ENCODE results near the gene DICER1. TPM values are rescaled to one million over a fixed set of nuclear protein-coding genes. Genes with fewer than 3 reads are reported as not detected.
"Not testable (repeated sequence)": the region's sequence is repeated elsewhere in the genome, so short reads cannot be mapped to it uniquely, and the experiment has no call there.

DICER1 gene, protein sequence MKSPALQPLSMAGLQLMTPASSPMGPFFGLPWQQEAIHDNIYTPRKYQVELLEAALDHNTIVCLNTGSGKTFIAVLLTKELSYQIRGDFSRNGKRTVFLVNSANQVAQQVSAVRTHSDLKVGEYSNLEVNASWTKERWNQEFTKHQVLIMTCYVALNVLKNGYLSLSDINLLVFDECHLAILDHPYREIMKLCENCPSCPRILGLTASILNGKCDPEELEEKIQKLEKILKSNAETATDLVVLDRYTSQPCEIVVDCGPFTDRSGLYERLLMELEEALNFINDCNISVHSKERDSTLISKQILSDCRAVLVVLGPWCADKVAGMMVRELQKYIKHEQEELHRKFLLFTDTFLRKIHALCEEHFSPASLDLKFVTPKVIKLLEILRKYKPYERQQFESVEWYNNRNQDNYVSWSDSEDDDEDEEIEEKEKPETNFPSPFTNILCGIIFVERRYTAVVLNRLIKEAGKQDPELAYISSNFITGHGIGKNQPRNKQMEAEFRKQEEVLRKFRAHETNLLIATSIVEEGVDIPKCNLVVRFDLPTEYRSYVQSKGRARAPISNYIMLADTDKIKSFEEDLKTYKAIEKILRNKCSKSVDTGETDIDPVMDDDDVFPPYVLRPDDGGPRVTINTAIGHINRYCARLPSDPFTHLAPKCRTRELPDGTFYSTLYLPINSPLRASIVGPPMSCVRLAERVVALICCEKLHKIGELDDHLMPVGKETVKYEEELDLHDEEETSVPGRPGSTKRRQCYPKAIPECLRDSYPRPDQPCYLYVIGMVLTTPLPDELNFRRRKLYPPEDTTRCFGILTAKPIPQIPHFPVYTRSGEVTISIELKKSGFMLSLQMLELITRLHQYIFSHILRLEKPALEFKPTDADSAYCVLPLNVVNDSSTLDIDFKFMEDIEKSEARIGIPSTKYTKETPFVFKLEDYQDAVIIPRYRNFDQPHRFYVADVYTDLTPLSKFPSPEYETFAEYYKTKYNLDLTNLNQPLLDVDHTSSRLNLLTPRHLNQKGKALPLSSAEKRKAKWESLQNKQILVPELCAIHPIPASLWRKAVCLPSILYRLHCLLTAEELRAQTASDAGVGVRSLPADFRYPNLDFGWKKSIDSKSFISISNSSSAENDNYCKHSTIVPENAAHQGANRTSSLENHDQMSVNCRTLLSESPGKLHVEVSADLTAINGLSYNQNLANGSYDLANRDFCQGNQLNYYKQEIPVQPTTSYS (N-terminal part only)
- 39.5 TPM for polyA plus RNA-seq (2013)

DNA sequence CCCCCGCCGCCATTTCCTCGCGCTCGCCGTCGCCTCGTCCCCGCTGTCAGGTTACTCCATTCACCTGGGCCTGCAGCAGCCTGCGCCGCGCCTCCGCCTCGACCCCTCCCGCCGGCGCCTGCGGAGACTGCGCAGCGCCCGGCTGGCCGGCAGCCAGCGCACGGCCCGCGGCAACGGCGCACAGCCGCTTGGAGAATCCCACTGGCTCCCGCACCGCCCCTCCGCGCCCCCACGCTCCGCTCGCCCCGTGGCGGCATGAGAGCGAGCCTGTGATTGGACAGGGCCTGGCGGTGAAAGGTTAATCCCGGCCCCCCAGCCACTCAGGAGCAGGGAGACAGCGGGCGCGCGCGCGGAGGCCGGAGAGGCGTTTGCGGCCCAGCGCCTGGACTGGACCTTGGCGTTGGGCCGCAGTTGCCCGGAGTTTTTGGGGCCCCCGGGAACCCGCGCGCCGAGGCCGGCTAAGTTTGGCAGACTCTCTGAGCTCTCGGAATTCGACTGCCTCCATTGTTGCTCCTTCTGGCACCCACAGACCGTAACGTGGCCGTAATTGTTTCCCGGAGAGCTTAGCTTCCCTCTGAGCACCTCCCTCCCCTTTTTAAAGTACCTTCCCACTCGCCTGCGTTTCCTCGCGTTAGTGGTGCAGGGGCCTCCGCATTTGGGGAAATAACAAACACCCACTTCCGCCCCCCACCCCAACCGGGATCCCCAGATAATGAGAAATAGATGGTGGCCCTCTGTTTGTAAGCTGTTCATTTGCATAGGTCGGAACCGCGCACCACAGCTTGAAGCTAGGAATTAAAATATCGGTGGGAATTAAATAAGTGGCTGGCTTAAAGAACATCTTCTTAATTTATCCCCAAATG is at the start of gene DICER1:
Gene DICER1 (minus strand): TSS at position 203 of the 863 bp plus-strand sequence. CDS start 24,071 bp downstream, outside the sequence.
- DNase-seq = peak; percentile 89 to 94 (median 94)
- POLR2A ChIA-PET = interaction anchor here (1.0 kb wide), 2 partner anchors 13 to 28 kb away, joined by 3 read pairs; no protein-coding TSS in a partner anchor
- H3K36me3 ChIP-seq (ENCODE audit: control insufficient read depth in 4 of 4, insufficient read depth in 4 of 4, low read length in 3 of 4) = no peaks in the 10 kb centered on the region
- CTCF ChIA-PET = interaction anchor here (1.2 kb wide), 2 partner anchors 17 to 35 kb away, joined by 3 to 4 read pairs; no protein-coding TSS in a partner anchor
- under 1% methylated on average over 50 of the region's 77 CpGs for WGBS (ENCODE audit: insufficient coverage)
- H3K4me1 ChIP-seq (ENCODE audit: control extremely low read depth in 1 of 4, control insufficient read depth in 4 of 4, insufficient read depth in 4 of 4, low read length in 3 of 4) = peaks cover 8 to 44% (median 25%) of the 10 kb centered on the region in 4 experiments
- peak within 1 kb of the TSS; percentile 93 to 96 for H3K27ac ChIP-seq (ENCODE audit: insufficient read depth in 1 of 2, low read depth in 1 of 2, low read length in 2 of 2, poor library complexity in 1 of 2, severe bottlenecking in 2 of 2)
- H3K27me3 ChIP-seq (replicated peaks in 2 of 5; ENCODE audit: control insufficient read depth in 4 of 5, insufficient read depth in 5 of 5, low read length in 4 of 5) = no peaks in the 10 kb centered on the region
- peak within 1 kb of the TSS; percentile 47 to 90 (median 76) for H3K4me3 ChIP-seq (ENCODE audit: control insufficient read depth in 1 of 7, extremely low read depth in 1 of 7, insufficient read depth in 4 of 7, low read depth in 2 of 7, low read length in 6 of 7)
- H3K9me3 ChIP-seq (ENCODE audit: control extremely low read depth in 1 of 5, control insufficient read depth in 4 of 5, insufficient read depth in 2 of 5, low read depth in 1 of 5, low read length in 4 of 5) = no peaks in the 10 kb centered on the region

DNA sequence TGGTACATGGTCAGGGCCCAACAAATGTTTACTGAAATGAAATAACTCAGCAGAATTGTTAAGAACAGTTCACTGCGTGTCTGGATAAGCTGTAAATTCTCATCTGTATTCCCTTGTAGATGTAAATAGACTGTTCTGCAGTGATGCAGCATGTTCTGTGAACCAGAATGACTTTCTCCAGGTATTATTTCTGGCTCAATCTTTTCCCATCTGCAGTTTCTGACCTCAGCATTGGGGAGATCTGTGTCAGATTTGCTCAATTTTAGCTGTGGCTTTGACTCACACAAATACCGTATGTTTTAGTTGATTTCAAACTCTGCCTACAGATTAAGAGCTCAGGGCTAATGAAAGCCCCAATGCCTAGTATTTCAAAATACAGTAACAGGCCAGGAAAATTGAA is 49.2 kb upstream of the DICER1 start:
- no peaks in the 10 kb centered on the region for H3K27me3 ChIP-seq (replicated peaks in 2 of 5; ENCODE audit: control insufficient read depth in 4 of 5, insufficient read depth in 5 of 5, low read length in 4 of 5)
- 100% methylated on average over 1 of the region's 2 CpGs for WGBS (ENCODE audit: insufficient coverage)
- CTCF ChIA-PET = no interaction called here

DNA sequence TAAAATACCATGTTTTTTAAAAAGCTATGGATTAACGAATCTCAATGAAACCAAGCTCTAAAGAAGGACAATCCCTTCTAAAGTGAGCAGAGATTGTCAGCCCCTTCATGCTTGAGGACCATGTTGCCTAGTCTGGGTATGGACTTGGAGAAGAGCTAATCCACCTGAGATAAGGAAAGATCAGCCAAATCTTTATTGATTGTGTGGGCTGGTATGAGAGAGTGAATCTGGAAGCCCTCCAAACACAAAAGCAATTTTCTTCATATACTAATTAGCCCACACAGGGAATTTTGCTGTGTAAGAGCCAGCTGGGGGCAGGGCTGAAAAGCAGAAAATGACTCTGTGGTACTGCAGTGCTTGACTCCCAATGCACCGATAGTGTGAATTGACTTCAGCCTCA is 47.4 kb upstream of the DICER1 start:
- Histone ChIP-seq H3K36me3 (ENCODE audit: control insufficient read depth in 4 of 4, insufficient read depth in 4 of 4, low read length in 3 of 4) (peaks cover 0 to 5% (median 0%) of the 10 kb centered on the region in 4 experiments), H3K27ac (ENCODE audit: insufficient read depth in 1 of 2, low read depth in 1 of 2, low read length in 2 of 2, poor library complexity in 1 of 2, severe bottlenecking in 2 of 2) (no peak overlapping the region), H3K27me3 (replicated peaks in 2 of 5; ENCODE audit: control insufficient read depth in 4 of 5, insufficient read depth in 5 of 5, low read length in 4 of 5) (no peaks in the 10 kb centered on the region), H3K4me1 (ENCODE audit: control extremely low read depth in 1 of 4, control insufficient read depth in 4 of 4, insufficient read depth in 4 of 4, low read length in 3 of 4) (no peaks in the 10 kb centered on the region), H3K4me3 (ENCODE audit: control insufficient read depth in 1 of 7, extremely low read depth in 1 of 7, insufficient read depth in 4 of 7, low read depth in 2 of 7, low read length in 6 of 7) (no peak overlapping the region), H3K9me3 (ENCODE audit: control extremely low read depth in 1 of 5, control insufficient read depth in 4 of 5, insufficient read depth in 2 of 5, low read depth in 1 of 5, low read length in 4 of 5) (peaks cover 0 to 15% (median 2%) of the 10 kb centered on the region in 5 experiments)
- POLR2A ChIA-PET = no interaction called here
- CTCF ChIA-PET = interaction anchor here (1.3 to 1.6 kb wide), 2 partner anchors 17 to 22 kb away, joined by 3 to 4 read pairs; no protein-coding TSS in a partner anchor
- 100% methylated on average over 1 of the region's 2 CpGs for WGBS (ENCODE audit: insufficient coverage)
- DNase-seq = no peak

More for the DNA sequence above, 49.2 kb upstream of the DICER1 start:
- POLR2A ChIA-PET = no interaction called here
- H3K4me1 ChIP-seq (ENCODE audit: control extremely low read depth in 1 of 4, control insufficient read depth in 4 of 4, insufficient read depth in 4 of 4, low read length in 3 of 4) = no peaks in the 10 kb centered on the region
- peaks cover 0 to 15% (median 2%) of the 10 kb centered on the region in 5 experiments for H3K9me3 ChIP-seq (ENCODE audit: control extremely low read depth in 1 of 5, control insufficient read depth in 4 of 5, insufficient read depth in 2 of 5, low read depth in 1 of 5, low read length in 4 of 5)
- peaks cover 0 to 5% (median 0%) of the 10 kb centered on the region in 4 experiments for H3K36me3 ChIP-seq (ENCODE audit: control insufficient read depth in 4 of 4, insufficient read depth in 4 of 4, low read length in 3 of 4)
- no peak overlapping the region for H3K27ac ChIP-seq (ENCODE audit: insufficient read depth in 1 of 2, low read depth in 1 of 2, low read length in 2 of 2, poor library complexity in 1 of 2, severe bottlenecking in 2 of 2)
- H3K4me3 ChIP-seq (ENCODE audit: control insufficient read depth in 1 of 7, extremely low read depth in 1 of 7, insufficient read depth in 4 of 7, low read depth in 2 of 7, low read length in 6 of 7) = no peak overlapping the region
- no peak for DNase-seq

DNA sequence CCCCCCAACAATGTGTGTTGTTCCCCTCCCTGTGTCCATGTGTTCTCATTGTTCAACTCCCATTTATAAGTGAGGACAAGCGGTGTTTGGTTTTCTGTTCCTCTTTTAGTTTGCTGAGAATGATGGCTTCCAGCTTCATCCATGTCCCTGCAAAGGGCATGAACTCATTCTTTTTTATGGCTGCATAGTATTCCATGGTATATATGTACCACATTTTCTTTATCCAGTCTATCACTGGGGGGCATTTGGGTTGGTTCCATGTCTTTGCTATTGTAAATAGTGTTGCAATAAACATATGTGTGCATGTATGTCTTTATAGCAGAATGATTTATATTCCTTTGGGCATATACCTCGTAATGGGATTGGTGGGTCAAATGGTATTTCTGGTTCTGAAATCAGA is 44.4 kb upstream of the DICER1 start:
- H3K4me3 ChIP-seq (ENCODE audit: control insufficient read depth in 1 of 7, extremely low read depth in 1 of 7, insufficient read depth in 4 of 7, low read depth in 2 of 7, low read length in 6 of 7); H3K27ac ChIP-seq (ENCODE audit: insufficient read depth in 1 of 2, low read depth in 1 of 2, low read length in 2 of 2, poor library complexity in 1 of 2, severe bottlenecking in 2 of 2); H3K4me1 ChIP-seq (ENCODE audit: control extremely low read depth in 1 of 4, control insufficient read depth in 4 of 4, insufficient read depth in 4 of 4, low read length in 3 of 4); DNase-seq; CTCF ChIA-PET; H3K36me3 ChIP-seq (ENCODE audit: control insufficient read depth in 4 of 4, insufficient read depth in 4 of 4, low read length in 3 of 4); H3K27me3 ChIP-seq (replicated peaks in 2 of 5; ENCODE audit: control insufficient read depth in 4 of 5, insufficient read depth in 5 of 5, low read length in 4 of 5); POLR2A ChIA-PET: not testable (repeated sequence)
- peaks cover 0 to 15% (median 2%) of the 10 kb centered on the region in 5 experiments for H3K9me3 ChIP-seq (ENCODE audit: control extremely low read depth in 1 of 5, control insufficient read depth in 4 of 5, insufficient read depth in 2 of 5, low read depth in 1 of 5, low read length in 4 of 5)
- WGBS (ENCODE audit: insufficient coverage) = 86% methylated on average over 1 of the region's 2 CpGs

DNA sequence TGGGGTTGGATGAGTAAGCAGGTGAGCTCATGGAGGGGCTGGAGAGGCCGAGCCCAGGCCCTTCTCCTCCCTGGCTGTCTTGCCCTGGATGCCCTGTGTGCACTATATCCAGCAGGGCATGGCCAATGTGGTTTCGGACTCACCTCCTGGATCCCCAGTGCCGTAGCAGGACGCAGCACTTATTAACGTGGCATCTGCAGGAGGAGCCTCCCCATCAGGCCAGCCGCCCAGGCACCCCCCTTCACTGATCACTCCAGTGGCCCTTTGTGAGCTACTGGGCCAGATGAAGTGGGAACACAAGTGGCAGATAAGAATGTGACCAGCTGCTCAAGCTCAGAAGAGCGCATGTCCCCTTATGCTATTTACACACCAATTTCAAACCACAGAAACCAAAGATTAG is 43.1 kb upstream of the DICER1 start:
- DNase-seq = peak in 2 of 3 donors; percentile 21 to 34
- H3K9me3 ChIP-seq (ENCODE audit: control extremely low read depth in 1 of 5, control insufficient read depth in 4 of 5, insufficient read depth in 2 of 5, low read depth in 1 of 5, low read length in 4 of 5) = peaks cover 0 to 15% (median 2%) of the 10 kb centered on the region in 5 experiments
- 87% methylated on average over 6 of the region's 7 CpGs for WGBS (ENCODE audit: insufficient coverage)
- H3K4me1 ChIP-seq (ENCODE audit: control extremely low read depth in 1 of 4, control insufficient read depth in 4 of 4, insufficient read depth in 4 of 4, low read length in 3 of 4) = peaks cover 0 to 4% (median 1%) of the 10 kb centered on the region in 4 experiments
- no peak overlapping the region for H3K4me3 ChIP-seq (ENCODE audit: control insufficient read depth in 1 of 7, extremely low read depth in 1 of 7, insufficient read depth in 4 of 7, low read depth in 2 of 7, low read length in 6 of 7)
- H3K27me3 ChIP-seq (replicated peaks in 2 of 5; ENCODE audit: control insufficient read depth in 4 of 5, insufficient read depth in 5 of 5, low read length in 4 of 5) = no peaks in the 10 kb centered on the region
- peaks cover 0 to 5% (median 0%) of the 10 kb centered on the region in 4 experiments for H3K36me3 ChIP-seq (ENCODE audit: control insufficient read depth in 4 of 4, insufficient read depth in 4 of 4, low read length in 3 of 4)
- H3K27ac ChIP-seq (ENCODE audit: insufficient read depth in 1 of 2, low read depth in 1 of 2, low read length in 2 of 2, poor library complexity in 1 of 2, severe bottlenecking in 2 of 2) = no peak overlapping the region
- POLR2A ChIA-PET = no interaction called here
- CTCF ChIA-PET = no interaction called here
